K562 (cell line): ENCODE data around the gene LAMB3. TPM values are rescaled to one million over a fixed set of nuclear protein-coding genes. Genes with fewer than 3 reads are reported as not detected.

ENCODE experiments used
- ATF3 ChIP-seq, 2 experiments: fragments of 450-650 bp in 1 of 2; sonication (generic) in 1 of 2; formaldehyde crosslinking in 1 of 2; IDR thresholded peaks in 1 of 2; conservative IDR thresholded peaks in 1 of 2; 2 replicates each; pipeline versions ENCODE4 v1.6.1 to v1.8.1; 2016 to 2023; ENCODE audit warnings: mild to moderate bottlenecking in 2 of 2, moderate library complexity in 2 of 2, inconsistent platforms in 1 of 2, missing genetic modification reagents in 1 of 2
- BCLAF1 ChIP-seq, 2 experiments: fragments of 450-650 bp in 1 of 2; IDR thresholded peaks; 2 replicates each; pipeline ENCODE4 v1.6.1; 2011 to 2017; ENCODE audit warnings: low read depth in 2 of 2, antibody characterized with exemption in 1 of 2, borderline replicate concordance in 1 of 2, low read length in 1 of 2, mild to moderate bottlenecking in 1 of 2, mixed read lengths in 1 of 2; ENCODE audit not compliant: control insufficient read depth in 1 of 2
- CBX1 ChIP-seq: sonication (generic); IDR thresholded peaks from 2 replicates; pipeline ENCODE4 v1.6.1; 2016; ENCODE audit warnings: antibody characterized with exemption, low read depth, mild to moderate bottlenecking
- FOSL1 ChIP-seq: fragments of 200-800 bp; sonication (Bioruptor generic); conservative IDR thresholded peaks from 2 replicates; pipeline ENCODE4 v1.6.1; 2016; ENCODE audit warnings: missing genetic modification characterization, missing compliant biosample characterization
- HCFC1 ChIP-seq: IDR thresholded peaks from 2 replicates; pipeline ENCODE4 v1.6.1; 2012; ENCODE audit warnings: low read depth, low read length, improper control_type of control experiment
- HSF4 ChIP-seq: fragments of 250-450 bp; sonication (Bioruptor Pico); IDR thresholded peaks from 2 replicates; pipeline ENCODE4 v2.1.2; 2022; ENCODE audit warnings: mild to moderate bottlenecking, moderate library complexity, borderline replicate concordance
- JUN ChIP-seq, 2 experiments: sonication (generic) in 1 of 2; formaldehyde crosslinking in 1 of 2; IDR thresholded peaks; 2 replicates each; pipeline versions ENCODE4 v1.6.1 to v1.8.0; 2012 to 2022; ENCODE audit warnings: borderline replicate concordance in 2 of 2, mild to moderate bottlenecking in 2 of 2, improper control_type of control experiment in 1 of 2, low read depth in 1 of 2, low read length in 1 of 2, missing genetic modification reagents in 1 of 2
- PBX2 ChIP-seq, 2 experiments: IDR thresholded peaks in 1 of 2; conservative IDR thresholded peaks in 1 of 2; 2 replicates each; pipeline ENCODE4 v1.6.1; 2016; ENCODE audit warnings: low read depth in 2 of 2, mild to moderate bottlenecking in 1 of 2, missing compliant biosample characterization in 1 of 2, missing genetic modification characterization in 1 of 2, moderate library complexity in 1 of 2
- PTBP1 ChIP-seq: fragments of 200-400 bp; formaldehyde crosslinking; IDR thresholded peaks from 2 replicates; pipeline ENCODE4 v1.6.1; 2017; ENCODE audit warnings: low read depth, low read length
- THRA ChIP-seq: fragments of 450-650 bp; IDR thresholded peaks from 2 replicates; pipeline ENCODE4 v1.6.1; 2017; ENCODE audit warnings: mild to moderate bottlenecking, moderate library complexity
- TSC22D4 ChIP-seq: fragments of 450-650 bp; IDR thresholded peaks from 2 replicates; pipeline ENCODE4 v1.6.1; 2016; ENCODE audit warnings: missing genetic modification characterization, missing biosample characterization, control low read depth
- XRCC3 ChIP-seq: fragments of 450-650 bp; IDR thresholded peaks from 2 replicates; pipeline ENCODE4 v1.6.1; 2017; ENCODE audit warnings: mild to moderate bottlenecking, moderate library complexity
- ZNF280A ChIP-seq: fragments of 450-650 bp; IDR thresholded peaks from 2 replicates; pipeline ENCODE4 v1.6.1; 2018; ENCODE audit warnings: mild to moderate bottlenecking, low read depth; ENCODE audit not compliant: partially characterized antibody
- ZNF717 ChIP-seq: fragments of 250-450 bp; sonication (Bioruptor Pico); IDR thresholded peaks from 2 replicates; pipeline ENCODE4 v1.5.0; 2021
- polyA plus RNA-seq, 8 experiments: library from polyadenylated mRNA; depleted of rRNA in 4 of 8; stranded (reverse) in 5 of 8; unstranded in 3 of 8; fragments of >200 nt; fragmentation: Nextera tagmentation in 2 of 8; fragmentation: Illumina TruSeq in 1 of 8; extraction: Ambion mirVana in 2 of 8; extraction: Trizol in 1 of 8; gene quantifications; 2 replicates each; pipeline versions ENCODE4 v1.2.1 to v1.2.3, GENCODE V29; 2011 to 2014; ENCODE audit warnings: inconsistent platforms in 1 of 8, missing spikeins in 1 of 8
- total RNA-seq, 7 experiments: library from RNA; depleted of rRNA in 6 of 7; stranded (reverse); fragments of >200 nt in 6 of 7; fragmentation: Illumina TruSeq in 2 of 7; extraction: Trizol in 2 of 7; gene quantifications; 2 replicates each; pipeline versions ENCODE4 v1.2.1 to v1.2.3, GENCODE V29; 2011 to 2021; ENCODE audit warnings: low replicate concordance in 1 of 7

Gene LAMB3
- total and polyA plus RNA-seq, 9 of the 15 experiments (the other 6 are each of a cell fraction or from before 2014, with no cell fraction given): 0.08 to 1.3 (median 0.91) TPM

GRCh38 chr1:209634005-209634737 is 18.1 kb downstream of the LAMB3 start (continued):
- TF ChIP-seq ATF3 (IDR thresholded peaks at IDR 0.05) (peak; percentile 37; the same call in 1 of the 2 replicates), ATF3 (CRISPR knock-in tag; conservative IDR thresholded peaks at IDR 0.05) (no peak), TSC22D4 (tag) (no peak), BCLAF1 (IDR thresholded peaks at IDR 0.05; ENCODE audit: borderline replicate concordance in 1 of 2, control insufficient read depth in 1 of 2, low read depth in 2 of 2, low read length in 1 of 2) (no peak), XRCC3 (no peak), THRA (no peak), CBX1 (no peak), PTBP1 (no peak), FOSL1 (peak; percentile 16; the same call in 1 of the 2 replicates), ZNF280A (no peak), PBX2 (CRISPR knock-in tag; IDR thresholded peaks at IDR 0.05; ENCODE audit: low read depth) (no peak), PBX2 (tag; conservative IDR thresholded peaks at IDR 0.05; ENCODE audit: low read depth) (no peak), JUN (IDR thresholded peaks at IDR 0.05; ENCODE audit: borderline replicate concordance, low read depth, low read length) (0 out of 2 replicates have a peak, but pooled peaks have one; percentile 50), JUN (CRISPR knock-in tag; IDR thresholded peaks at IDR 0.05; ENCODE audit: borderline replicate concordance) (no peak), ZNF717 (CRISPR knock-in tag) (no peak), HCFC1 (no peak), HSF4 (CRISPR knock-in tag) (no peak)
